ENCODE measurements around the gene SYNGR4.
"Not testable (repeated sequence)": the region's sequence is repeated elsewhere in the genome, so short reads cannot be mapped to it uniquely, and the experiment has no call there.

Gene SYNGR4, protein sequence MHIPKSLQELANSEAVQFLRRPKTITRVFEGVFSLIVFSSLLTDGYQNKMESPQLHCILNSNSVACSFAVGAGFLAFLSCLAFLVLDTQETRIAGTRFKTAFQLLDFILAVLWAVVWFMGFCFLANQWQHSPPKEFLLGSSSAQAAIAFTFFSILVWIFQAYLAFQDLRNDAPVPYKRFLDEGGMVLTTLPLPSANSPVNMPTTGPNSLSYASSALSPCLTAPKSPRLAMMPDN

GRCh38 chr19:48363810-48364597, at the start of gene SYNGR4, which contains the start of gene TMEM143:
Gene SYNGR4 (plus strand): TSS chr19:48364367. CDS start chr19:48365843, 1,476 bp downstream.
Gene TMEM143 (minus strand): TSS chr19:48363940. CDS start chr19:48363920, 20 bp downstream.
- DNase-seq (ENCODE audit: low read depth, low spot score), result peak; percentile 90

DNA sequence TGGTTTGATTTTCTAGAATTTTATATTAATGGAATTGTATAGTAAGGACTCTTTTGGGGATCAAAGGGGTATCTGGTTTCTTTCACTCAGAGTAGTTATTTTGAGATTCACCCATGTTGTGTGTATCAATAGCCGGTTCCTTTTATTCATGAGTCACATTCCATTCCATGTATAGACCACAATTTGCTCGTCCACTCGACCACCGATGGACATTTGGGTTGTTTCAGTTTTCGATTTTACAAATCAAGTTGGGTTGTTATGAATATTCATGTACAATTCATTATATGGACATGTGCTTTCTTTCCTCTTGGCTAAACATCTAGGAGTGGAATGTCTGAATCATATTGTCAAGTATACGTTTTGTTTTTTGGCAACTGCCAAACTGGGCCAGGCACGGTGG, 48.5 kb upstream of the SYNGR4 start:
- no peak for DNase-seq (ENCODE audit: low read depth, low spot score)

DNA sequence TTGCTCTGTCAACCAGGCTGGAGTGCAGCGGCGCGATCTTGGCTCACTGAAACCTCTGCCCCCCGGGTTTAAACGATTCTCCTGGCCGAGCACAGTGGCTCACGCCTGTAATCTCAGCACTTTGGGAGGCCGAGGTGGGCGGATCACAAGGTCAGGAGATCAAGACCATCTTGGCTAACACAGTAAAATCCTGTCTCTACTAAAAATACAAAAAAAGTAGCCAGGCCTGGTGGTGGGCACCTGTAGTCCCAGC, 46.5 kb upstream of the SYNGR4 start:
- DNase-seq (ENCODE audit: low read depth, low spot score), result not testable (repeated sequence)

GRCh38 chr19:48318286-48318987, 45.7 kb upstream of the SYNGR4 start:
- no peak for DNase-seq (ENCODE audit: low read depth, low spot score)

DNA sequence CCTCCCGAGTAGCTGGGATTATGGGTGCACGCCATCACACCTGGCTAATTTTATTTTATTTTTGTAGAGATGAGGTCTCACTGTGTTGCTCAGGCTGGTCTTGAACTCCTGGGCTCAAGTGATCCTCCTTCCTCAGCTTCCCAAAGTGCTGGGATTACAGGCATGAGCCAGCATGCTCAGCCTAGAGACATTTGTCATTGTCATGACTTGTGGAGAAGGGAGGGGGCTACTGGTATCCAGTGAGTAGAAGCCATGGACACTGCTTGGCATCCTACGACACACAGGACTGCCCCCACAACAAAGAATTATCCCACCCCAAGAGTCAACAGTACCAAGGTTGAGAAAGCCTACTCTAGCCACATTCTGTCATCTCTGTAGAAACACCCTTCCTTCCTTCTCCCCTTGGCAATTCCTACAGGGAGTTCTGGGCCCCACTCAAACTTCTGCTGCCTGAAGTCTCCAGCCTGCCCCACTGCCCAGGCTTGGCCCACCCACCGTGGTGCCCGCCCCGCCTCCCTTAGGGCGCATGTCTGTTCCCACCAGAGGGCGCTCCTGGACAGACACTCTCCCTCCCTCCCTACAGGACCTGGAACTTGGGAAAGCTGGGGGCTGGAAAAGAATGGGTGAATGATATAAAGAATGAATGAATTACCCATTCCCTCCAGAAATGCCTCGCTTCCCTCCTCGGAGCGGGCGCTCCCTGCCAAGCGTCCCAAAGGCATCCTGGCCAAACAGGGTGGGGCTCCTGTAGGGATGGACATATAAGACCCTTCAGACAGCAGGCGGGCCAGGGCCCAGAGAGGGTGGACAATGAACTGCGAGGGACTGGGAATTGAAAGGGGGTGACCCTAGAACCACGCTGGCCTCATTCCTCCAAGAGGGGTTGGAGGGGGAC, 44.3 kb upstream of the SYNGR4 start:
- DNase-seq (ENCODE audit: low read depth, low spot score), result peak; percentile 47

GRCh38 chr19:48321372-48321621, 42.9 kb upstream of the SYNGR4 start:
- peak; percentile 92 for DNase-seq (ENCODE audit: low read depth, low spot score)

- peak; percentile 93 for DNase-seq (ENCODE audit: low read depth, low spot score)
Measured at GRCh38 chr19:48321622-48322591, 42.3 kb upstream of the SYNGR4 start.

DNA sequence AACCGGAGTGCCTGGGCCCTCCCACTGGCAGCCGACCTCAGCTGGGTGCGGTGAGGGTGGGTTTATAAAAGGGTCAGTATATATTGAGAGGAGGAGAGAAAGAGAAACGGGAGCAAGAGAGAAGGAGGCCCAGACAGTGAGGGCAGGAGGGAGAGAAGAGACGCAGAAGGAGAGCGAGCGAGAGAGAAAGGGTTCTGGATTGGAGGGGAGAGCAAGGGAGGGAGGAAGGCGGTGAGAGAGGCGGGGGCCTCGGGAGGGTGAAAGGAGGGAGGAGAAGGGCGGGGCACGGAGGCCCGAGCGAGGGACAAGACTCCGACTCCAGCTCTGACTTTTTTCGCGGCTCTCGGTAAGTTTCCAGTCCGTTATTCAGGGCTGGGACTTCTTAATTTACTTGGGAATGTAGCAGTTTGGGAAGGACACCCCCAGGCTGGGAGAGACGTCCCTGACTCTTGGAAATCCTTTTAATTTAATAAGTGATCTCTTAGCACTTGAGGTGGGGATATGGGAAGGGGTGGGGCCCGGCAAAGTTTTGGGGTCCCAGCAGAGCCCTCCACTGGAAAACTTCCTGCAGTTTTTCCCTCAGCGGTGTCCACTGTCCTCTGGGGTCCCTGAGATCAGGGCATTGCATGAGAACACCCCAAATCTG, 38.8 kb upstream of the SYNGR4 start, which contains the start of gene EMP3:
EMP3 (plus strand) TSS at position 288 of the 646 bp plus-strand sequence. CDS start 1,293 bp downstream, outside the sequence.
- DNase-seq (ENCODE audit: low read depth, low spot score), result peak; percentile 68

DNA sequence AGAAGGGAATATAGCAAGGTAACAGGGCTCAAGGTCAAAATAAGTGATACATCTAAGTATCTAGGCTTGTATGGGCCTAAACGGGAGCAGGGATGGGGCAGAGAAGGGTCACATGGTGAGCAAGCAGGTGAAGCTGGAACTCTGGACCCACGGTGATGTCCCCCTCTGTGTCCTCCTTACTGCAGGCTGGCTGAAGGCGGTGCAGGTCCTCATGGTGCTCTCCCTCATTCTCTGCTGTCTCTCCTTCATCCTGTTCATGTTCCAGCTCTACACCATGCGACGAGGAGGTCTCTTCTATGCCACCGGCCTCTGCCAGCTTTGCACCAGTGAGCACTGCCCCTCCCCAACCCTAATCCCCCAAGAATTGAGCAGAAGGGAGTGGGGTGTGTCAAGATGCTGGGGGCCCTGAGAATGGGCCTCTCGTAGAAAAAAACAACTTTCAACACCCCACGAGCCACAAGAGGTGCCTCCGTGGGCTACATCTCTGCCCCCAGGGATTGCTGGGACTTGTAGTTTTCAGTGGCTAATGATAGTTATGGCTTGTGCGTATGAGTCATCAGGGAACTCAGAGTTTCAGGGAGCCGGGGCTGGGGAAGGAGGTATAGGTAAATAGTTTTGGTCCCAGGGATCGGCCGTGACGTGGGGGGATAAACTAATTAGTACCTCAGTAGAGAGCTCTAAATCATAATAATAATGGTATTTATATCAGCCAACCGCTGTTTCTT, 34.8 kb upstream of the SYNGR4 start:
- no peak for DNase-seq (ENCODE audit: low read depth, low spot score)

- DNase-seq (ENCODE audit: low read depth, low spot score), result peak; percentile 57
Measured at GRCh38 chr19:48330012-48330681, 34.0 kb upstream of the SYNGR4 start.

DNA sequence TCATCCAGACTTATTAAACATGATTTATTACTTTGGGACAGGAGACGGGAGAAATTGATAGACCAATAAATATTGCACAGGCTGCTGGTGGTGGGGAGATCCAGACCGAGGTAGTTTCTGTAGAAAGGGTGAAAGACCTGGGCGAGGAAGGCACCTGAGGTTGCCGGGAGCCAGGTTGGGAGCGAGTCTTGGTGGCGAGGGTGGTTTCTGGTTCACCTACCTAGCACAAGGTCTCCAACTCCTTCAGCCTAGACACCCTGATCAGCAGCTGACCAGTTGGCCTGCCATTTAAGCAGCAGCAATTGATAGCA, 31.9 kb upstream of the SYNGR4 start:
- DNase-seq (ENCODE audit: low read depth, low spot score), result no peak

DNA sequence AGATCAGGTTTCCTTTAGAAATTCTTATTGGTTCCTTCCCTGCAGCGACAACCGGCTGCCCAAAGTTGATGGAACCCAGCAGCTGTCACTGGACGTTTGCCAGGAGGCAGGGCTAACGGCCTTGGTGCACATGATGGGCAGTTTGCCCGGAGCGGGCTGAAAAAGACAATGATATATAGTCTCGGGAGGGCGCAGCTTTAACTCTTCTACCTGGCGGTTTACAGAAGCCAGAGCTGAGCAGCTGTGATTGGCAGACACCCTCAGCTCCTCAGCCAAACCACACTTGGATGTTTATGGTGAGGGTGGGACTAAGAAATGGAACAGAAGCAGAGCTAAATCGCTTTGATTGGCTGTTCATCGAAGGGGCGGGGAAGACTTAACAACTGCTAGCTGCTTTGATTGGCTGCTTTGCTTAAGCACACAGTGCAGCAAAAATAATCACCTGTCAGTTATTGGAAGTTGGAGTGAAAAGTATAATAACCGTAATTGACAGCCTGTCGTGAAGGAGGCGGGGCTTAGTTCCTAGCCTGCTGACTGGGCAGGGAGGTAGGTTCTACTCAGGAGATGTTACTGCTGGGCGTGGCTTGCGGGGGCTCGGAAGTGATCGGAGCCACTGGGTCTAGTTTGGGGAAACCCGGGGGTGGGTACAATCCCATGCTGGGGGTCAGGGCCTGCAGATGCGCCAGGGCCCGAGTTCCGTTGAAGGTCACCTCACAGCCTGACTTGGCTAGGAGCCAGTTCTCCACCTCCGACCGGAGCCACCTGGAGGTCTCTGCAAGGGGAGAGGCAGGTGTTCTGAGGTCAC, 31.3 kb upstream of the SYNGR4 start:
- peak; percentile 81 for DNase-seq (ENCODE audit: low read depth, low spot score)

DNA sequence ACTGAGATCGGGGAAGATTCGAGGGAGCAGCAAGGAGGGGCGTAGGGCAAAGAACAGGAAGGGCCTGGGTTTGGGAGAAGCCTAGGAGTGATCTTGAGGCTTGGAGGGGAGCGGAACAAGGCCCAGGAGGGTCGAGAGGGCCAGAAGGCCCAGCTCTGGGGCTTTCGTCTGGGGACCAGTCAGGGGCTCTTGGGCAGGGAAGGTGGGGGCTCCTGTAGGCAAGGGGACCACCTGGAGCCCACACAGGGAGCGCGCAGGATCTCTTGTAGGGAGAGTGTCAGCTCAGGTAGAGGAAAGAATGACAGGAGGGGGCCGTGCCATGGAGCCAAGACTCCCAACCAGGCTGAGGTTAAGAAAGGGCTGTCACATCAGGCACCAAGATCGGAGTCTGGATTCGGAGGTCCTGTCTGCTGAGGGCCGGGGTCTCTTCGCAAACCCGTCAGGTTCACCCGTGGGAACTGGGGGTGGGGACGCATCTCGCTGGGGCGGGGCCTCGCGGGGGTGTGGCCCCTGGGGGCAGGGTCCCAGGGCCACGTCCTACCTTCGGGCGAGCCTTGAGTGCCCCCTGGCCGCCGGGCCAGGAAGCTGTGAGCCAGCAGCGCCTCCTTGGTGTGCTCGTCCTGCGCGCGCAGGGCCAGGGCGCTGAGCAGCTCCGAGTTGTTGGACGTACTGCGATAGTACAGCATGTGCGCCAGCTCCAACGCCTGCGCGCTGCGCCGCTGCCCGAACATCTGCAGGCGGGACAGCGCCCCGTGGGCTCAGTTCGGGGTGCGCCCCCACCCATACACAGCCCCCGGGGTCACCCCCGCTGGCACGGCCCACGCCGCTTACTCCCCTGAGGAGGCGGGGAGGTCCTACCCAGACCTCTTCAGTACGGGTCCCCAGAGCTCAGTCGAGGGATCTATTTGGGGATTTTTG, 30.4 kb upstream of the SYNGR4 start:
- peak; percentile 79 for DNase-seq (ENCODE audit: low read depth, low spot score)

DNA sequence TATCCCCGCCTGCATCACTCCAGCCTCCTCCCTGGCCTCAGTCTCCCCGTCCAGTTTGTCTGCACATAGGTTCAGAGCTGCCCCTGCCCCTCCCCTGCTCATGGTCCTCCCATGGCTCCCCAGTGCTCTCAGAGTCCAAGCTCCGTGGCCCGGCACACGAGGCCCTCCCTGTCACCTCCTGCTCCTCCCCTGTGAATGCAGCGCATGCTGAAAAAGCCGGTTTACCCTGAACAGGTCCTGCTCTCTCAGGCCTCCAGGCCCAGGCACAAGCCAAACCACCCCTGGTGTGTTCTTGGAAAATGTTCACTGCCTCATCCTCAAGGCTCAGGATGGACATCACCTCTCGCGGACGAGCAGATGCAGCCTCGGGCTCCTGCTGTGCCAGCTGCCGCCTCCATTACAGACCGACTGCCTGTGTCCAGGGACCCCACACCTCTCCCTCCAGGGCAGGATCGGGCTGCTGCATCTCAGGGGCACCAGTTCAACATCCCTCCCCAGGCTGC, 25.9 kb upstream of the SYNGR4 start:
- DNase-seq (ENCODE audit: low read depth, low spot score), result no peak

GRCh38 chr19:48338802-48339503, 25.2 kb upstream of the SYNGR4 start:
- DNase-seq (ENCODE audit: low read depth, low spot score), result no peak

DNA sequence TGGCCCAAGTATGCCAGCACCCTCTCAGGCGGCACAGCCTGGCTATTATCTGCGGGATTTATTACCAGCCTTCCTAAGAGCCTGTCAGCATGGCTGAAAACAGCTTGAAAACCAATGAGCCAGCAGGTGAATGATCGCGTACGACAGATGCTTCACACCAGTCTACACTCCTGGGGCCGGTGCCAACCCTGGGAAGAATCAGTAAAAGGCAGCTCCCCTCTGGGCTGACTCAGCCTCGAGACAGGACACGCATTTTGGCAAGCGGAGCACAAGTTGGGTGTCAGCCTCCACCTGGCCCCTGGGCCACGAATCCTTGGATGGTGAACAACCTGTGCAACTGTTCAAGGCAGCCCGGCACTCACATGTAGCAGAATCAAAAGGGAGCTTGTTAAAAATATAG, 23.2 kb upstream of the SYNGR4 start:
- DNase-seq (ENCODE audit: low read depth, low spot score), result no peak
